ENCODE measurements around the gene RTKN2. TPM values are rescaled to one million over a fixed set of nuclear protein-coding genes. Genes with fewer than 3 reads are reported as not detected.
A peak's percentile ranks its signal among the peaks of the same experiment; 100 is the strongest.

The RTKN2 gene
- total RNA-seq, 1 experiment from 2014 or later, result 21.3 TPM

DNA sequence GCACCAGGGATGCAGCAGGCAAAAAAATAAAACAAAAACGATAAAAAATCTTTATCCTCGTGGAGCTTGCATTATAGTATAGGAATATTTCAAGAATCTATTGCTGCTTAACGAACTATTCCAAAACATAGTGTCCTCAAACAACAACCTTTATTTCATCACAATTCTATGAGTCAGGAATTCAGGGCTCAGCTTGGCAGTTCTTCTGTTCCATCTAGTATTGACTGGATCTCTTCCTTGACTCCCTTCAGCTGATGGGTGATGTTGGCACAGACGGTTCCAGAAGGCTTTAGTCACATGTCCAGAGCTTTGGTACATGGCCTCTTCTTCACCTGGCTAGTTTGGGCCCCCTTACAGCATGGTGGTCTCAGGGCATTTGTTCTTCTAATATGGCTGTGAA is 88.0 kb downstream of the RTKN2 start:
- Histone ChIP-seq H3K4me3 (ENCODE audit: low read depth in 2 of 2, low read length in 2 of 2) (no peak overlapping the region), H3K4me1 (ENCODE audit: control insufficient read depth, insufficient read depth, low read length) (peaks cover 5% of the 10 kb centered on the region), H3K9me3 (ENCODE audit: control insufficient read depth, insufficient read depth, low read depth, low read length) (0 out of 2 replicates have a peak, but pooled peaks cover 6% of the 10 kb centered on the region), H3K36me3 (ENCODE audit: control insufficient read depth, insufficient read depth, low read length) (no peaks in the 10 kb centered on the region), H3K27ac (ENCODE audit: low read length) (peak overlapping the region; percentile 2; the same call in 1 of the 2 replicates), H3K27me3 (ENCODE audit: control insufficient read depth, insufficient read depth, low read length) (no peaks in the 10 kb centered on the region)
- no peak for TF ChIP-seq CTCF (IDR thresholded peaks at IDR 0.05)
- TF ChIP-seq TCF7L2 (IDR thresholded peaks at IDR 0.05; ENCODE audit: low read depth, low read length), result no peak
- no peak for TF ChIP-seq POLR2AphosphoS5 (IDR thresholded peaks at IDR 0.05; ENCODE audit: low read depth, low read length)
- no peak for TF ChIP-seq SIN3A (IDR thresholded peaks at IDR 0.05; ENCODE audit: borderline replicate concordance, insufficient read depth, low read depth, low read length)
- TF ChIP-seq, protein P1, sequence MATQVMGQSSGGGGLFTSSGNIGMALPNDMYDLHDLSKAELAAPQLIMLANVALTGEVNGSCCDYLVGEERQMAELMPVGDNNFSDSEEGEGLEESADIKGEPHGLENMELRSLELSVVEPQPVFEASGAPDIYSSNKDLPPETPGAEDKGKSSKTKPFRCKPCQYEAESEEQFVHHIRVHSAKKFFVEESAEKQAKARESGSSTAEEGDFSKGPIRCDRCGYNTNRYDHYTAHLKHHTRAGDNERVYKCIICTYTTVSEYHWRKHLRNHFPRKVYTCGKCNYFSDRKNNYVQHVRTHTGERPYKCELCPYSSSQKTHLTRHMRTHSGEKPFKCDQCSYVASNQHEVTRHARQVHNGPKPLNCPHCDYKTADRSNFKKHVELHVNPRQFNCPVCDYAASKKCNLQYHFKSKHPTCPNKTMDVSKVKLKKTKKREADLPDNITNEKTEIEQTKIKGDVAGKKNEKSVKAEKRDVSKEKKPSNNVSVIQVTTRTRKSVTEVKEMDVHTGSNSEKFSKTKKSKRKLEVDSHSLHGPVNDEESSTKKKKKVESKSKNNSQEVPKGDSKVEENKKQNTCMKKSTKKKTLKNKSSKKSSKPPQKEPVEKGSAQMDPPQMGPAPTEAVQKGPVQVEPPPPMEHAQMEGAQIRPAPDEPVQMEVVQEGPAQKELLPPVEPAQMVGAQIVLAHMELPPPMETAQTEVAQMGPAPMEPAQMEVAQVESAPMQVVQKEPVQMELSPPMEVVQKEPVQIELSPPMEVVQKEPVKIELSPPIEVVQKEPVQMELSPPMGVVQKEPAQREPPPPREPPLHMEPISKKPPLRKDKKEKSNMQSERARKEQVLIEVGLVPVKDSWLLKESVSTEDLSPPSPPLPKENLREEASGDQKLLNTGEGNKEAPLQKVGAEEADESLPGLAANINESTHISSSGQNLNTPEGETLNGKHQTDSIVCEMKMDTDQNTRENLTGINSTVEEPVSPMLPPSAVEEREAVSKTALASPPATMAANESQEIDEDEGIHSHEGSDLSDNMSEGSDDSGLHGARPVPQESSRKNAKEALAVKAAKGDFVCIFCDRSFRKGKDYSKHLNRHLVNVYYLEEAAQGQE (IDR thresholded peaks at IDR 0.05; ENCODE audit: insufficient read depth in 1 of 2, low read depth in 2 of 2, low read length in 1 of 2), result no peak
- intact Hi-C loops (cut with micrococcal nuclease; ENCODE audit: unreplicated experiment) (no loop called here), in situ Hi-C loops (cut with HindIII; ENCODE audit: low pct_unique_long_range_greater_than_20kb, low sequenced_read_pairs) (no loop called here)
- ChIA-PET POLR2A (no interaction called here), CTCF (no interaction called here)
- no peak for DNase-seq (ENCODE audit: low read depth, low spot score)
- ATAC-seq, result no peak
- BruUV-seq (replicated peaks), result no TSS peak

DNA sequence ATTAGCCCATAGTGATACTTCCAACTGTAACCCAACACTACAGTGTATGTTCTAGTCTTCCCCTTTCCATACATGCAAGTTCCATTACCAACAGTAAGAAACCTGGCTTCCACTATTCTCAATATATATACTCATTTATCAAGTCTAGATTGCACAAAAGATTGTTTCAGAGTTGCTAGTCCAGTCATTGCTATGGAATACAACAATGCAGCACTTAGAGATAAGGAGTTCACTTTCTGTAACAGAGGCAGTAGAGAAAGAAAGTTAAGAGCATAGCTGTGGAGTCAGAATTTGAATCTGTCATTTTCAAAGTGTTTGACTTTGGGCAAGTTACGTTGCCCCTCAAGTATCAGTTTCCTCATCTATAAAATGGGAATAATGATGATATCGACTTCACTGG is 90.1 kb downstream of the RTKN2 start:
- DNase-seq (ENCODE audit: low read depth, low spot score), result no peak
- ChIA-PET CTCF (interaction anchor here (0.6 kb wide), 1 partner anchor 70 kb away, joined by 3 read pairs; no protein-coding TSS in a partner anchor), POLR2A (no interaction called here)
- Histone ChIP-seq H3K27me3 (ENCODE audit: control insufficient read depth, insufficient read depth, low read length) (no peaks in the 10 kb centered on the region), H3K9me3 (ENCODE audit: control insufficient read depth, insufficient read depth, low read depth, low read length) (0 out of 2 replicates have a peak, but pooled peaks cover 3% of the 10 kb centered on the region), H3K4me1 (ENCODE audit: control insufficient read depth, insufficient read depth, low read length) (peaks cover 3% of the 10 kb centered on the region), H3K27ac (ENCODE audit: low read length) (no peak overlapping the region), H3K4me3 (ENCODE audit: low read depth in 2 of 2, low read length in 2 of 2) (no peak overlapping the region), H3K36me3 (ENCODE audit: control insufficient read depth, insufficient read depth, low read length) (no peaks in the 10 kb centered on the region)
- TF ChIP-seq, protein P1 (IDR thresholded peaks at IDR 0.05; ENCODE audit: insufficient read depth in 1 of 2, low read depth in 2 of 2, low read length in 1 of 2), result no peak
- TF ChIP-seq CTCF (IDR thresholded peaks at IDR 0.05) (no peak), POLR2AphosphoS5 (IDR thresholded peaks at IDR 0.05; ENCODE audit: low read depth, low read length) (no peak), TCF7L2 (IDR thresholded peaks at IDR 0.05; ENCODE audit: low read depth, low read length) (no peak), SIN3A (IDR thresholded peaks at IDR 0.05; ENCODE audit: borderline replicate concordance, insufficient read depth, low read depth, low read length) (no peak)
- no TSS peak for BruUV-seq (replicated peaks)
- intact Hi-C loops (cut with micrococcal nuclease; ENCODE audit: unreplicated experiment) (no loop called here), in situ Hi-C loops (cut with HindIII; ENCODE audit: low pct_unique_long_range_greater_than_20kb, low sequenced_read_pairs) (no loop called here)
- ATAC-seq, result peak; percentile 41; the same call in 1 of the 2 replicates

Measured in Panc1 (cell line).